CD4-positive, alpha-beta memory T cell (primary cell): Measurements from ENCODE around the gene SBF1. TPM values are rescaled to one million over a fixed set of nuclear protein-coding genes. Genes with fewer than 3 reads are reported as not detected.
A peak's percentile ranks its signal among the peaks of the same experiment; 100 is the strongest.

Source experiments
- CTCF ChIA-PET: fragments of 350-600 bp; sonication (Branson Sonifier 250); formaldehyde crosslinking; loops from one replicate; lab custom pipeline; 2021; ENCODE audit warnings: inconsistent platforms; ENCODE audit not compliant: partially characterized antibody; lab: Charles Lee
- POLR2A ChIA-PET: fragments of 350-600 bp; sonication (Branson Sonifier 250); formaldehyde crosslinking; loops from one replicate; lab custom pipeline; 2021; ENCODE audit not compliant: partially characterized antibody; lab: Charles Lee
- DNase-seq, 5 donors: peaks; one replicate each; pipeline versions ENCODE4 v3.0.0 to v3.0.0-alpha.2; 2020 to 2022; ENCODE audit warnings: mixed read lengths in 1 of 5
- H3K27ac ChIP-seq: one replicate; pipeline ENCODE4 v1.7.0; 2013; ENCODE audit warnings: low read depth, low read length
- H3K27me3 ChIP-seq: 2 replicates; pipeline ENCODE4 v1.7.0; 2013; ENCODE audit warnings: mild to moderate bottlenecking, low read length, moderate library complexity; ENCODE audit not compliant: insufficient read depth
- H3K36me3 ChIP-seq: 2 replicates; pipeline ENCODE4 v1.7.0; 2013; ENCODE audit warnings: mild to moderate bottlenecking, low read length, moderate library complexity; ENCODE audit not compliant: insufficient read depth
- H3K4me1 ChIP-seq: 2 replicates; pipeline ENCODE4 v1.7.0; 2013; ENCODE audit warnings: mild to moderate bottlenecking, low read length, moderate library complexity; ENCODE audit not compliant: insufficient read depth
- H3K4me3 ChIP-seq, 2 donors: one replicate each; pipeline ENCODE4 v1.7.0; 2013; ENCODE audit warnings: low read length in 2 of 2, mild to moderate bottlenecking in 1 of 2
- H3K9me3 ChIP-seq, 2 donors: one replicate each; pipeline ENCODE4 v1.7.0; 2013; ENCODE audit warnings: low read length in 2 of 2, control low read depth in 1 of 2; ENCODE audit not compliant: control insufficient read depth in 1 of 2
- H3K27ac Mint-ChIP-seq, 7 donors: one replicate each; pipeline ENCODE4 v1.8.0; 2020 to 2021; ENCODE audit warnings: mixed read lengths in 7 of 7, mild to moderate bottlenecking in 6 of 7, inconsistent platforms in 3 of 7, moderate library complexity in 3 of 7
- H3K27me3 Mint-ChIP-seq, 2 donors: one replicate each; pipeline ENCODE4 v1.8.0; 2020 to 2021; ENCODE audit warnings: mixed read lengths in 2 of 2
- H3K36me3 Mint-ChIP-seq, 2 donors: one replicate each; pipeline ENCODE4 v1.8.0; 2020 to 2021; ENCODE audit warnings: mixed read lengths in 2 of 2, inconsistent platforms in 1 of 2, mild to moderate bottlenecking in 1 of 2
- H3K4me1 Mint-ChIP-seq, 4 donors: one replicate each; pipeline ENCODE4 v1.8.0; 2020 to 2021; ENCODE audit warnings: mixed read lengths in 4 of 4, mild to moderate bottlenecking in 1 of 4
- H3K4me3 Mint-ChIP-seq, 8 donors: one replicate each; pipeline ENCODE4 v1.8.0; 2020 to 2021; ENCODE audit warnings: mixed read lengths in 8 of 8, mild to moderate bottlenecking in 7 of 8, moderate library complexity in 6 of 8, inconsistent platforms in 3 of 8
- H3K9me3 Mint-ChIP-seq, 8 donors: one replicate each; pipeline ENCODE4 v1.8.0; 2020 to 2021; ENCODE audit warnings: mixed read lengths in 8 of 8, mild to moderate bottlenecking in 5 of 8, inconsistent platforms in 3 of 8, moderate library complexity in 1 of 8
- intact Hi-C: fragments of 100-400 bp; cut with micrococcal nuclease; formaldehyde crosslinking; loops from one replicate; pipeline ENCODE4 v1.15.1; 2023
- polyA plus RNA-seq, 2 donors: library from polyadenylated mRNA; unstranded; fragments of 300-500 nt; fragmentation: Illumina TruSeq; gene quantifications; one replicate each; pipeline ENCODE4 v1.2.3, GENCODE V29; 2021
- total RNA-seq, 2 experiments: library from RNA; stranded (reverse); gene quantifications; one replicate each; pipeline ENCODE4 v1.2.3, GENCODE V29; 2021

SBF1 gene
- total and polyA plus RNA-seq, 4 experiments from 2014 or later = 13.2 to 221 (median 130) TPM

GRCh38 chr22:50441428-50441993 is 33.3 kb downstream of the SBF1 start:
- H3K4me1 Mint-ChIP-seq = peaks cover 5 to 18% (median 9%) of the 10 kb centered on the region in 4 donors
- Histone ChIP-seq H3K9me3 (no peaks in the 10 kb centered on the region), H3K4me1 (peaks cover 16% of the 10 kb centered on the region), H3K36me3 (peaks cover 17% of the 10 kb centered on the region), H3K4me3 (no peak overlapping the region), H3K27me3 (no peaks in the 10 kb centered on the region), H3K27ac (no peak overlapping the region)
- ChIA-PET CTCF (interaction anchor here (1.4 kb wide), 1 partner anchor 84 kb away, joined by 4 read pairs; the partner anchor contains the start of gene SCO2), POLR2A (interaction anchor here (0.7 to 1.5 kb wide), 6 partner anchors 21 to 251 kb away, joined by 3 to 7 read pairs (median 4); partner anchors contain the start of gene SCO2)
- peaks cover 0 to 25% of the 10 kb centered on the region in 2 donors for H3K36me3 Mint-ChIP-seq
- DNase-seq = no peak
- no peaks in the 10 kb centered on the region for H3K27me3 Mint-ChIP-seq
- H3K27ac Mint-ChIP-seq = peak overlapping the region in 1 of 7 donors; percentile 46
- peaks cover 0 to 2% (median 0%) of the 10 kb centered on the region in 8 donors for H3K9me3 Mint-ChIP-seq
- intact Hi-C loops = loop anchor here (10.0 kb wide), 1 partner anchor 53 kb away; no protein-coding TSS in a partner anchor
- no peak overlapping the region for H3K4me3 Mint-ChIP-seq

GRCh38 chr22:50440544-50441249 is 34.1 kb downstream of the SBF1 start:
- intact Hi-C loops = loop anchor here (10.0 kb wide), 1 partner anchor 54 kb away; no protein-coding TSS in a partner anchor
- H3K27ac Mint-ChIP-seq = no peak overlapping the region
- CTCF ChIA-PET = interaction anchor here (1.8 kb wide), 1 partner anchor 57 kb away, joined by 6 read pairs; no protein-coding TSS in a partner anchor

GRCh38 chr22:50439871-50440331 is 34.9 kb downstream of the SBF1 start:
- ChIA-PET POLR2A (interaction anchor here (0.6 to 1.2 kb wide), 6 partner anchors 8 to 198 kb away, joined by 3 to 5 read pairs (median 3); partner anchors contain the start of gene LMF2), CTCF (interaction anchor here (1.8 kb wide), 1 partner anchor 58 kb away, joined by 6 read pairs; no protein-coding TSS in a partner anchor)
- Histone ChIP-seq H3K9me3 (no peaks in the 10 kb centered on the region), H3K4me1 (peaks cover 5% of the 10 kb centered on the region), H3K27me3 (no peaks in the 10 kb centered on the region), H3K36me3 (peaks cover 21% of the 10 kb centered on the region), H3K4me3 (no peak overlapping the region), H3K27ac (no peak overlapping the region)
- Mint-ChIP-seq H3K4me3 (no peak overlapping the region), H3K4me1 (peaks cover 0 to 6% (median 1%) of the 10 kb centered on the region in 4 donors), H3K9me3 (peaks cover 0 to 2% (median 0%) of the 10 kb centered on the region in 8 donors), H3K36me3 (peaks cover 6 to 24% of the 10 kb centered on the region in 2 donors), H3K27ac (peak overlapping the region in 1 of 7 donors; percentile 31), H3K27me3 (no peaks in the 10 kb centered on the region)
- intact Hi-C loops = loop anchor here (10.0 kb wide), 1 partner anchor 55 kb away; no protein-coding TSS in a partner anchor
- DNase-seq = no peak

More at GRCh38 chr22:50440544-50441249, 34.1 kb downstream of the SBF1 start:
- POLR2A ChIA-PET = interaction anchor here (0.6 to 1.5 kb wide), 6 partner anchors 21 to 198 kb away, joined by 3 to 4 read pairs (median 3); no protein-coding TSS in a partner anchor
- no peak overlapping the region for H3K27ac ChIP-seq
- H3K36me3 ChIP-seq = peaks cover 19% of the 10 kb centered on the region
- H3K27me3 ChIP-seq = no peaks in the 10 kb centered on the region
- no peak overlapping the region for H3K4me3 ChIP-seq
- H3K27me3 Mint-ChIP-seq = no peaks in the 10 kb centered on the region
- H3K9me3 Mint-ChIP-seq = peaks cover 0 to 2% (median 0%) of the 10 kb centered on the region in 8 donors
- H3K9me3 ChIP-seq = no peaks in the 10 kb centered on the region
- H3K4me1 ChIP-seq = peaks cover 13% of the 10 kb centered on the region
- peaks cover 0 to 24% of the 10 kb centered on the region in 2 donors for H3K36me3 Mint-ChIP-seq
- H3K4me1 Mint-ChIP-seq = peaks cover 2 to 14% (median 7%) of the 10 kb centered on the region in 4 donors
- peak in 1 of 5 donors; percentile 33 for DNase-seq
- H3K4me3 Mint-ChIP-seq = no peak overlapping the region

- Histone ChIP-seq H3K36me3 (peaks cover 21% of the 10 kb centered on the region), H3K9me3 (no peaks in the 10 kb centered on the region), H3K4me3 (no peak overlapping the region), H3K27ac (no peak overlapping the region), H3K4me1 (no peaks in the 10 kb centered on the region), H3K27me3 (no peaks in the 10 kb centered on the region)
- DNase-seq = no peak
- POLR2A ChIA-PET = interaction anchor here (0.6 to 1.2 kb wide), 5 partner anchors 9 to 86 kb away, joined by 3 to 5 read pairs (median 4); partner anchors contain the start of gene LMF2
- Mint-ChIP-seq H3K36me3 (peaks cover 8 to 24% of the 10 kb centered on the region in 2 donors), H3K4me3 (no peak overlapping the region), H3K27me3 (no peaks in the 10 kb centered on the region), H3K9me3 (peaks cover 0 to 2% (median 0%) of the 10 kb centered on the region in 8 donors), H3K27ac (peak overlapping the region in 1 of 7 donors; percentile 31), H3K4me1 (peaks cover 0 to 3% (median 1%) of the 10 kb centered on the region in 4 donors)
- CTCF ChIA-PET = interaction anchor here (1.8 kb wide), 1 partner anchor 59 kb away, joined by 6 read pairs; no protein-coding TSS in a partner anchor
- intact Hi-C loops = no loop called here
Observed at GRCh38 chr22:50439314-50439870, 35.4 kb downstream of the SBF1 start.

GRCh38 chr22:50438305-50439275 is 36.2 kb downstream of the SBF1 start:
- Mint-ChIP-seq H3K27ac (peak overlapping the region in 3 of 7 donors; percentile 30 to 48 (median 41)), H3K4me3 (peak overlapping the region in 1 of 8 donors; percentile 29), H3K9me3 (peaks cover 0 to 2% (median 0%) of the 10 kb centered on the region in 8 donors), H3K36me3 (peaks cover 8 to 24% of the 10 kb centered on the region in 2 donors), H3K4me1 (peaks cover 0 to 3% (median 1%) of the 10 kb centered on the region in 4 donors), H3K27me3 (no peaks in the 10 kb centered on the region)
- ChIA-PET POLR2A (interaction anchor here (1.0 to 1.1 kb wide), 2 partner anchors 12 to 88 kb away, joined by 3 to 4 read pairs; no protein-coding TSS in a partner anchor), CTCF (interaction anchor here (1.8 kb wide), 1 partner anchor 59 kb away, joined by 6 read pairs; no protein-coding TSS in a partner anchor)
- Histone ChIP-seq H3K4me3 (no peak overlapping the region), H3K27me3 (no peaks in the 10 kb centered on the region), H3K9me3 (no peaks in the 10 kb centered on the region), H3K27ac (no peak overlapping the region), H3K36me3 (peaks cover 21% of the 10 kb centered on the region), H3K4me1 (no peaks in the 10 kb centered on the region)
- intact Hi-C loops = no loop called here
- peak in 1 of 5 donors; percentile 32 for DNase-seq
